Measurements from ENCODE around the gene OR2A1. TPM values are rescaled to one million over a fixed set of nuclear protein-coding genes. Genes with fewer than 3 reads are reported as not detected.
"Not testable (repeated sequence)": the region's sequence is repeated elsewhere in the genome, so short reads cannot be mapped to it uniquely, and the experiment has no call there.

OR2A1 gene
- total and polyA plus RNA-seq, 7 experiments from 2014 or later, result 0.05 to 1.0 (median 0.12) TPM; not detected in 2

GRCh38 chr7:144323359-144323758 lies 11.1 kb downstream of the OR2A1 start:
- DNase-seq, CTCF ChIA-PET: not testable (repeated sequence)

GRCh38 chr7:144325868-144326267 lies 13.6 kb downstream of the OR2A1 start:
- H3K27ac ChIP-seq (ENCODE audit: low read depth, low read length); ATAC-seq; POLR2A ChIA-PET; H3K4me1 ChIP-seq (ENCODE audit: control insufficient read depth in 2 of 2, insufficient read depth in 2 of 2, low read length in 2 of 2); H3K27ac Mint-ChIP-seq; H3K36me3 Mint-ChIP-seq; DNase-seq; H3K9me3 Mint-ChIP-seq; H3K4me3 ChIP-seq (ENCODE audit: low read length); H3K4me3 Mint-ChIP-seq; H3K36me3 ChIP-seq (ENCODE audit: control insufficient read depth in 2 of 3, insufficient read depth in 3 of 3, low read length in 3 of 3); CTCF ChIA-PET; intact Hi-C loops (cut with micrococcal nuclease); H3K4me1 Mint-ChIP-seq; H3K27me3 Mint-ChIP-seq; H3K9me3 ChIP-seq (ENCODE audit: control insufficient read depth in 2 of 3, low read length in 3 of 3); H3K27me3 ChIP-seq (ENCODE audit: control insufficient read depth in 2 of 2, insufficient read depth in 2 of 2, low read length in 2 of 2): not testable (repeated sequence)

More at GRCh38 chr7:144323359-144323758, 11.1 kb downstream of the OR2A1 start:
- H3K36me3 Mint-ChIP-seq; H3K27ac ChIP-seq (ENCODE audit: low read depth, low read length); POLR2A ChIA-PET; ATAC-seq; H3K9me3 Mint-ChIP-seq; intact Hi-C loops (cut with micrococcal nuclease); H3K4me3 Mint-ChIP-seq; H3K4me1 Mint-ChIP-seq; H3K27me3 Mint-ChIP-seq; H3K4me1 ChIP-seq (ENCODE audit: control insufficient read depth in 2 of 2, insufficient read depth in 2 of 2, low read length in 2 of 2); H3K36me3 ChIP-seq (ENCODE audit: control insufficient read depth in 2 of 3, insufficient read depth in 3 of 3, low read length in 3 of 3); H3K27me3 ChIP-seq (ENCODE audit: control insufficient read depth in 2 of 2, insufficient read depth in 2 of 2, low read length in 2 of 2); H3K4me3 ChIP-seq (ENCODE audit: low read length); H3K9me3 ChIP-seq (ENCODE audit: control insufficient read depth in 2 of 3, low read length in 3 of 3); H3K27ac Mint-ChIP-seq: not testable (repeated sequence)

- intact Hi-C loops (cut with micrococcal nuclease), result loop anchor here in 1 of 2 donors (5.0 kb wide), 1 partner anchor 62 kb away; no protein-coding TSS in a partner anchor
- H3K36me3 ChIP-seq (ENCODE audit: control insufficient read depth in 2 of 3, insufficient read depth in 3 of 3, low read length in 3 of 3); H3K4me3 ChIP-seq (ENCODE audit: low read length); H3K27ac Mint-ChIP-seq; CTCF ChIA-PET; POLR2A ChIA-PET; H3K36me3 Mint-ChIP-seq; H3K9me3 Mint-ChIP-seq; H3K27ac ChIP-seq (ENCODE audit: low read depth, low read length); H3K9me3 ChIP-seq (ENCODE audit: control insufficient read depth in 2 of 3, low read length in 3 of 3); DNase-seq; H3K27me3 Mint-ChIP-seq; H3K27me3 ChIP-seq (ENCODE audit: control insufficient read depth in 2 of 2, insufficient read depth in 2 of 2, low read length in 2 of 2); H3K4me1 Mint-ChIP-seq; ATAC-seq; H3K4me3 Mint-ChIP-seq; H3K4me1 ChIP-seq (ENCODE audit: control insufficient read depth in 2 of 2, insufficient read depth in 2 of 2, low read length in 2 of 2): not testable (repeated sequence)
Measured at GRCh38 chr7:144330044-144330443, 17.8 kb downstream of the OR2A1 start.

GRCh38 chr7:144331221-144331995 lies 19.2 kb downstream of the OR2A1 start:
- peak; percentile 64 for ATAC-seq
- DNase-seq, result peak in 2 of 9 donors; percentile 14 to 34

GRCh38 chr7:144331996-144332288 lies 19.7 kb downstream of the OR2A1 start:
- intact Hi-C loops (cut with micrococcal nuclease), result loop anchor here in 1 of 2 donors (5.0 kb wide), 1 partner anchor 60 kb away; no protein-coding TSS in a partner anchor
- H3K27me3 ChIP-seq (ENCODE audit: control insufficient read depth in 2 of 2, insufficient read depth in 2 of 2, low read length in 2 of 2); H3K9me3 Mint-ChIP-seq; H3K4me3 ChIP-seq (ENCODE audit: low read length); H3K36me3 Mint-ChIP-seq; H3K4me1 ChIP-seq (ENCODE audit: control insufficient read depth in 2 of 2, insufficient read depth in 2 of 2, low read length in 2 of 2); H3K27ac Mint-ChIP-seq; CTCF ChIA-PET; H3K4me3 Mint-ChIP-seq; H3K27me3 Mint-ChIP-seq; DNase-seq; H3K27ac ChIP-seq (ENCODE audit: low read depth, low read length); H3K9me3 ChIP-seq (ENCODE audit: control insufficient read depth in 2 of 3, low read length in 3 of 3); POLR2A ChIA-PET; H3K36me3 ChIP-seq (ENCODE audit: control insufficient read depth in 2 of 3, insufficient read depth in 3 of 3, low read length in 3 of 3); H3K4me1 Mint-ChIP-seq: not testable (repeated sequence)
- ATAC-seq, result peak; percentile 14

More at GRCh38 chr7:144331221-144331995, 19.2 kb downstream of the OR2A1 start:
- H3K27ac ChIP-seq (ENCODE audit: low read depth, low read length); H3K4me3 Mint-ChIP-seq; H3K27me3 Mint-ChIP-seq; H3K9me3 Mint-ChIP-seq; H3K36me3 ChIP-seq (ENCODE audit: control insufficient read depth in 2 of 3, insufficient read depth in 3 of 3, low read length in 3 of 3); H3K36me3 Mint-ChIP-seq; H3K9me3 ChIP-seq (ENCODE audit: control insufficient read depth in 2 of 3, low read length in 3 of 3); H3K4me3 ChIP-seq (ENCODE audit: low read length); H3K4me1 Mint-ChIP-seq; H3K27me3 ChIP-seq (ENCODE audit: control insufficient read depth in 2 of 2, insufficient read depth in 2 of 2, low read length in 2 of 2); H3K4me1 ChIP-seq (ENCODE audit: control insufficient read depth in 2 of 2, insufficient read depth in 2 of 2, low read length in 2 of 2); H3K27ac Mint-ChIP-seq; CTCF ChIA-PET; POLR2A ChIA-PET: not testable (repeated sequence)
- intact Hi-C loops (cut with micrococcal nuclease), result loop anchor here in 1 of 2 donors (5.0 kb wide), 1 partner anchor 61 kb away; no protein-coding TSS in a partner anchor

- H3K27ac ChIP-seq (ENCODE audit: low read depth, low read length); POLR2A ChIA-PET; H3K36me3 Mint-ChIP-seq; H3K4me3 Mint-ChIP-seq; H3K27ac Mint-ChIP-seq; H3K4me1 ChIP-seq (ENCODE audit: control insufficient read depth in 2 of 2, insufficient read depth in 2 of 2, low read length in 2 of 2); CTCF ChIA-PET; intact Hi-C loops (cut with micrococcal nuclease); DNase-seq; H3K36me3 ChIP-seq (ENCODE audit: control insufficient read depth in 2 of 3, insufficient read depth in 3 of 3, low read length in 3 of 3); H3K27me3 ChIP-seq (ENCODE audit: control insufficient read depth in 2 of 2, insufficient read depth in 2 of 2, low read length in 2 of 2); H3K9me3 Mint-ChIP-seq; H3K9me3 ChIP-seq (ENCODE audit: control insufficient read depth in 2 of 3, low read length in 3 of 3); H3K27me3 Mint-ChIP-seq; H3K4me3 ChIP-seq (ENCODE audit: low read length): not testable (repeated sequence)
- peak; percentile 43 for ATAC-seq
- peaks cover 2 to 17% (median 10%) of the 10 kb centered on the region in 7 donors for H3K4me1 Mint-ChIP-seq
Measured at GRCh38 chr7:144348625-144349024, 36.4 kb downstream of the OR2A1 start.

- H3K4me3 Mint-ChIP-seq; intact Hi-C loops (cut with micrococcal nuclease); H3K36me3 Mint-ChIP-seq; H3K27ac Mint-ChIP-seq; H3K27me3 ChIP-seq (ENCODE audit: control insufficient read depth in 2 of 2, insufficient read depth in 2 of 2, low read length in 2 of 2); H3K27ac ChIP-seq (ENCODE audit: low read depth, low read length); H3K4me1 ChIP-seq (ENCODE audit: control insufficient read depth in 2 of 2, insufficient read depth in 2 of 2, low read length in 2 of 2); H3K9me3 Mint-ChIP-seq; DNase-seq; H3K27me3 Mint-ChIP-seq; POLR2A ChIA-PET; H3K4me3 ChIP-seq (ENCODE audit: low read length); ATAC-seq; H3K9me3 ChIP-seq (ENCODE audit: control insufficient read depth in 2 of 3, low read length in 3 of 3); CTCF ChIA-PET; H3K36me3 ChIP-seq (ENCODE audit: control insufficient read depth in 2 of 3, insufficient read depth in 3 of 3, low read length in 3 of 3): not testable (repeated sequence)
- peaks cover 5 to 24% (median 10%) of the 10 kb centered on the region in 7 donors for H3K4me1 Mint-ChIP-seq
Measured at GRCh38 chr7:144351667-144352066, 39.4 kb downstream of the OR2A1 start.

Measured in naive thymus-derived CD4-positive, alpha-beta T cell (primary cell).